H1 (cell line): ENCODE data around the gene TLCD3A. TPM values are rescaled to one million over a fixed set of nuclear protein-coding genes. Genes with fewer than 3 reads are reported as not detected.
A peak's percentile ranks its signal among the peaks of the same experiment; 100 is the strongest.

Experiments
- CTCF ChIA-PET: fragments of 300-600 bp; sonication (Branson Sonifier 250); formaldehyde crosslinking; loops from one replicate; lab custom pipeline; 2021; ENCODE audit not compliant: partially characterized antibody; lab: Charles Lee
- POLR2A ChIA-PET: fragments of 300-600 bp; sonication (Branson Sonifier 250); formaldehyde crosslinking; loops from one replicate; lab custom pipeline; 2021; ENCODE audit warnings: inconsistent platforms; ENCODE audit not compliant: partially characterized antibody; lab: Charles Lee
- DNase-seq, 2 experiments: peaks; one replicate each; pipeline versions ENCODE4 v3.0.0 to v3.0.0-alpha.2; 2010 to 2022; ENCODE audit warnings: low spot score in 2 of 2, low read depth in 1 of 2, mixed read lengths in 1 of 2
- FAIRE-seq: peaks from 2 replicates; lab custom pipeline; 2011; peaks lifted over from hg19 to GRCh38; lab: Jason Lieb, UNC
- H2AFZ ChIP-seq: 2 replicates; pipeline ENCODE4 v1.8.1; 2012; ENCODE audit warnings: low read length, inconsistent platforms
- H2AK5ac ChIP-seq: 2 replicates; pipeline ENCODE4 v1.6.1; 2013; ENCODE audit warnings: low read depth, low read length
- H2BK120ac ChIP-seq: replicated peaks from 2 replicates; pipeline ENCODE3; 2013; ENCODE audit warnings: low read depth, low read length, inconsistent platforms
- H2BK12ac ChIP-seq: 2 replicates; pipeline ENCODE4 v1.6.1; 2013; ENCODE audit warnings: low read depth, low read length
- H2BK15ac ChIP-seq: 2 replicates; pipeline ENCODE4 v1.6.1; 2013; ENCODE audit warnings: low read length
- H2BK20ac ChIP-seq: 2 replicates; pipeline ENCODE4 v1.6.1; 2013; ENCODE audit warnings: low read length
- H2BK5ac ChIP-seq: 2 replicates; pipeline ENCODE4 v1.6.1; 2013; ENCODE audit warnings: low read depth, low read length
- H3K14ac ChIP-seq: 2 replicates; pipeline ENCODE4 v1.6.1; 2013; ENCODE audit warnings: inconsistent platforms; ENCODE audit not compliant: insufficient read length
- H3K18ac ChIP-seq: 2 replicates; pipeline ENCODE4 v1.6.1; 2013; ENCODE audit warnings: low read length; ENCODE audit errors: extremely low read depth
- H3K23ac ChIP-seq: 2 replicates; pipeline ENCODE4 v1.6.1; 2013; ENCODE audit warnings: inconsistent platforms; ENCODE audit not compliant: insufficient read length
- H3K23me2 ChIP-seq: 2 replicates; pipeline ENCODE4 v1.6.1; 2013; ENCODE audit warnings: low read depth, low read length
- H3K27ac ChIP-seq: 2 replicates; pipeline ENCODE4 v1.6.1; 2011; ENCODE audit warnings: low read depth, low read length, inconsistent platforms
- H3K27me3 ChIP-seq, 4 experiments: replicated peaks in 1 of 4; 1 replicate in 1 of 4; 2 replicates in 3 of 4; pipeline versions ENCODE4 v1.6.1 to v1.8.1; 2011 to 2013; ENCODE audit warnings: low read length in 3 of 4, mild to moderate bottlenecking in 3 of 4, inconsistent platforms in 2 of 4, mixed read lengths in 2 of 4, moderate library complexity in 1 of 4; ENCODE audit not compliant: control insufficient read depth in 3 of 4, insufficient read depth in 3 of 4; ENCODE audit errors: extremely low read depth in 1 of 4
- H3K36me3 ChIP-seq, 4 experiments: 2 replicates each; pipeline versions ENCODE4 v1.6.1 to v1.8.1; 2011 to 2013; ENCODE audit warnings: mild to moderate bottlenecking in 4 of 4, low read length in 3 of 4, moderate library complexity in 2 of 4, control low read depth in 1 of 4, inconsistent platforms in 1 of 4; ENCODE audit not compliant: insufficient read depth in 4 of 4, control insufficient read depth in 2 of 4
- H3K4ac ChIP-seq: replicated peaks from 2 replicates; pipeline ENCODE3; 2013; ENCODE audit warnings: low read length, low read depth, mixed read lengths, inconsistent platforms; ENCODE audit not compliant: insufficient read length
- H3K4me1 ChIP-seq, 4 experiments: replicated peaks in 1 of 4; 1 replicate in 1 of 4; 2 replicates in 3 of 4; pipeline versions ENCODE4 v1.6.1 to v1.8.1; 2011 to 2013; ENCODE audit warnings: low read length in 3 of 4, inconsistent platforms in 2 of 4, mixed read lengths in 1 of 4; ENCODE audit not compliant: insufficient read depth in 4 of 4, control insufficient read depth in 3 of 4
- H3K4me2 ChIP-seq, 2 experiments: 2 replicates each; pipeline versions ENCODE4 v1.6.1 to v1.8.1; 2011 to 2013; ENCODE audit warnings: low read depth in 2 of 2, low read length in 2 of 2, control low read depth in 1 of 2, inconsistent platforms in 1 of 2, mild to moderate bottlenecking in 1 of 2; ENCODE audit not compliant: insufficient read depth in 1 of 2
- H3K4me3 ChIP-seq, 4 experiments: fragments of 200-600, 300-600 bp in 1 of 4; sonication (generic), shearing (Covaris generic), sonication (Bioruptor Twin) in 1 of 4; 2 replicates each; pipeline versions ENCODE4 v1.5.1 to v1.8.1; 2011 to 2016; ENCODE audit warnings: low read length in 4 of 4, low read depth in 3 of 4, control low read depth in 2 of 4, inconsistent platforms in 2 of 4, mild to moderate bottlenecking in 2 of 4, mixed read lengths in 1 of 4, moderate library complexity in 1 of 4; ENCODE audit not compliant: insufficient read depth in 2 of 4; ENCODE audit errors: extremely low read depth in 1 of 4
- H3K56ac ChIP-seq: replicated peaks from 2 replicates; pipeline ENCODE3; 2013; ENCODE audit warnings: low read depth, mild to moderate bottlenecking, mixed read lengths, low read length, inconsistent platforms; ENCODE audit not compliant: insufficient read length
- H3K79me1 ChIP-seq: 2 replicates; pipeline ENCODE4 v1.6.1; 2013; ENCODE audit warnings: low read depth, low read length, control low read depth
- H3K79me2 ChIP-seq, 2 experiments: 2 replicates each; pipeline versions ENCODE4 v1.6.1 to v1.8.1; 2012 to 2013; ENCODE audit warnings: low read length in 2 of 2, mild to moderate bottlenecking in 2 of 2, inconsistent platforms in 1 of 2; ENCODE audit not compliant: insufficient read depth in 2 of 2, control insufficient read depth in 1 of 2
- H3K9ac ChIP-seq, 4 experiments: replicated peaks in 1 of 4; 1 replicate in 1 of 4; 2 replicates in 3 of 4; pipeline versions ENCODE4 v1.6.1 to v1.8.1; 2011 to 2013; ENCODE audit warnings: low read depth in 3 of 4, low read length in 3 of 4, control low read depth in 2 of 4, mild to moderate bottlenecking in 2 of 4, moderate library complexity in 2 of 4, inconsistent platforms in 1 of 4; ENCODE audit errors: extremely low read depth in 1 of 4
- H3K9me3 ChIP-seq, 2 experiments: 2 replicates each; pipeline versions ENCODE4 v1.6.1 to v1.8.1; 2012 to 2013; ENCODE audit warnings: mild to moderate bottlenecking in 2 of 2, moderate library complexity in 2 of 2, control low read depth in 1 of 2, inconsistent platforms in 1 of 2, low read depth in 1 of 2, low read length in 1 of 2, mixed read lengths in 1 of 2; ENCODE audit not compliant: insufficient read depth in 2 of 2
- H4K20me1 ChIP-seq, 2 experiments: replicated peaks in 1 of 2; 2 replicates each; pipeline versions ENCODE3 to v1.8.1; 2011 to 2013; ENCODE audit warnings: inconsistent platforms in 2 of 2, low read length in 2 of 2, mild to moderate bottlenecking in 1 of 2; ENCODE audit not compliant: insufficient read depth in 2 of 2, control insufficient read depth in 1 of 2
- H4K5ac ChIP-seq: 2 replicates; pipeline ENCODE4 v1.6.1; 2013; ENCODE audit warnings: low read length, low read depth, mixed read lengths, inconsistent platforms; ENCODE audit not compliant: insufficient read length
- H4K8ac ChIP-seq: 2 replicates; pipeline ENCODE4 v1.8.0; 2013; ENCODE audit warnings: mild to moderate bottlenecking, moderate library complexity, low read length, inconsistent platforms; ENCODE audit not compliant: insufficient read depth; ENCODE audit errors: extremely low read depth
- H4K91ac ChIP-seq: replicated peaks from 2 replicates; pipeline ENCODE3; 2013; ENCODE audit warnings: low read length, mixed read lengths, inconsistent platforms; ENCODE audit not compliant: insufficient read length
- PHF8 ChIP-seq: fragments of 200-600 bp; sonication (generic); conservative IDR thresholded peaks from 2 replicates; pipeline ENCODE4 v1.7.1; 2012; ENCODE audit warnings: low read depth, mild to moderate bottlenecking, inconsistent platforms, low read length, moderate library complexity
- POLR2A ChIP-seq, 2 experiments: IDR thresholded peaks; 1 replicate in 1 of 2; 2 replicates in 1 of 2; pipeline ENCODE4 v1.6.1; 2011; ENCODE audit warnings: low read depth in 2 of 2, low read length in 2 of 2, mild to moderate bottlenecking in 2 of 2; ENCODE audit errors: control extremely low read depth in 1 of 2
- RBBP5 ChIP-seq: IDR thresholded peaks from 2 replicates; pipeline ENCODE4 v1.7.1; 2012; ENCODE audit warnings: low read depth, mild to moderate bottlenecking, inconsistent platforms, low read length, moderate library complexity, borderline replicate concordance
- TBP ChIP-seq: IDR thresholded peaks from 2 replicates; pipeline ENCODE4 v1.6.1; 2011; ENCODE audit warnings: low read depth, low read length, improper control_type of control experiment
- TEAD4 ChIP-seq: IDR thresholded peaks from 2 replicates; pipeline ENCODE4 v1.6.1; 2012; ENCODE audit warnings: low read depth, low read length, inconsistent platforms, mixed read lengths
- WGBS, 2 experiments: shearing (Covaris generic) in 1 of 2; methylation state at CpG; one replicate each; pipeline versions ENCODE4 v1.1.6 to v1.1.7; 2013 to 2015; ENCODE audit warnings: low lambda C conversion rate in 2 of 2, mixed read lengths in 2 of 2, inconsistent platforms in 1 of 2, low coverage in 1 of 2, missing lambda C conversion rate in 1 of 2; ENCODE audit not compliant: insufficient replicate concordance in 2 of 2, insufficient coverage in 1 of 2, insufficient read length in 1 of 2; ENCODE audit errors: extremely low coverage in 1 of 2, missing lambda C conversion rate in 1 of 2; 5-methylcytosine and 5-hydroxymethylcytosine counted together
- long read RNA-seq, 2 experiments: library from RNA in 1 of 2; library from capped mRNA in 1 of 2; stranded (forward); transcript quantifications; one replicate each; pipeline ENCODE4 v2.0.0, GENCODE V29; 2021; ENCODE audit warnings: inconsistent platforms in 1 of 2
- polyA minus RNA-seq, 3 experiments: library from RNA; depleted of rRNA, polyadenylated mRNA; stranded (reverse); fragments of >200 nt; gene quantifications; 1 replicate in 2 of 3; 2 replicates in 1 of 3; pipeline ENCODE4 v1.2.3, GENCODE V29; 2011
- polyA plus RNA-seq, 7 experiments: library from polyadenylated mRNA; depleted of rRNA in 3 of 7; stranded (reverse) in 5 of 7; unstranded in 2 of 7; fragments of >200 nt in 5 of 7; fragments of 200-250 nt in 2 of 7; gene quantifications; 1 replicate in 5 of 7; 2 replicates in 1 of 7; 4 replicates in 1 of 7; pipeline versions ENCODE4 v1.2.1 to v1.2.3, GENCODE V29; 2011 to 2013; ENCODE audit warnings: missing spikeins in 2 of 7, mixed read lengths in 2 of 7
- total RNA-seq: library from RNA; stranded (reverse); fragmentation: NEBNext Ultra II Directional; extraction: Animal tissue kit (Norgen Biotek cat#: 25700); gene quantifications from 2 replicates; pipeline ENCODE4 v1.2.1, GENCODE V29; 2021
- TF ChIP-seq, protein P1 (sequence below): IDR thresholded peaks from 2 replicates; pipeline ENCODE4 v1.6.1; 2012; ENCODE audit warnings: low read length, inconsistent platforms

Gene TLCD3A
- 23.8 and 26.1 TPM in 2 replicates for total RNA-seq
- polyA plus RNA-seq (2011; rRNA removed): 42.4 and 48.8 TPM in 2 replicates
- polyA plus RNA-seq (2011; cell fraction: cytosol; rRNA removed): 34.0 TPM
- polyA plus RNA-seq (2011; cell fraction: nucleus; rRNA removed): 33.8 TPM
- 19.9 to 30.4 TPM (median 26.5 TPM) in 4 replicates for polyA plus RNA-seq (2012, experiment 1 of 2)
- polyA plus RNA-seq (2012, experiment 2 of 2): 20.9 TPM
- polyA plus RNA-seq (2013, experiment 1 of 2): 27.1 TPM
- polyA plus RNA-seq (2013, experiment 2 of 2): 28.5 TPM
- 53.3 and 64.9 TPM in 2 replicates for polyA minus RNA-seq (2011; rRNA and poly(A)+ RNA removed)
- 14.7 TPM for polyA minus RNA-seq (2011; cell fraction: cytosol; rRNA and poly(A)+ RNA removed)
- polyA minus RNA-seq (2011; cell fraction: nucleus; rRNA and poly(A)+ RNA removed): 31.5 TPM
- long read RNA-seq, experiment 1, partial matches to known transcripts: 4 of 30 reads
- long read RNA-seq, experiment 1, other reads (novel, unspliced or antisense): 26 of 30 reads
- long read RNA-seq, experiment 2, partial matches to known transcripts: 0 of 19 reads
- long read RNA-seq, experiment 2, other reads (novel, unspliced or antisense): 19 of 19 reads

GRCh38 chr17:732067-732901, at the start of gene TLCD3A:
TSS of gene TLCD3A (plus strand) at chr17:732596. CDS start at chr17:732648, 52 bp downstream.
- ChIA-PET CTCF (interaction anchor here (1.1 kb wide), 1 partner anchor 20 kb away, joined by 3 read pairs; the partner anchor contains the start of gene GEMIN4), POLR2A (interaction anchor here (1.8 to 9.7 kb wide), 2 partner anchors 10 to 19 kb away, joined by 17 to 44 read pairs; partner anchors contain the start of gene GEMIN4)
- no peaks in the 10 kb centered on the region for H4K20me1 ChIP-seq
- H2BK15ac ChIP-seq: peak within 1 kb of the TSS; percentile 47; the same call in 1 of the 2 replicates
- peaks cover 3 to 18% (median 4%) of the 10 kb centered on the region in 4 experiments; a peak in 3 of 8 replicates for H3K36me3 ChIP-seq
- no peaks in the 10 kb centered on the region for H3K27me3 ChIP-seq
- peaks cover 0 to 19% of the 10 kb centered on the region in 2 experiments; a peak in 2 of 4 replicates for H3K79me2 ChIP-seq
- H2BK12ac ChIP-seq: no peak within 1 kb of the TSS
- DNase-seq (peak in 1 of 2 experiments; percentile 74), FAIRE-seq (no peak)
- H3K18ac ChIP-seq: peak within 1 kb of the TSS; percentile 83
- H3K4me1 ChIP-seq: peaks cover 0 to 6% (median 5%) of the 10 kb centered on the region in 4 experiments; a peak in 5 of 7 replicates
- H3K4me2 ChIP-seq: peak within 1 kb of the TSS; percentile 92 to 97
- H3K4ac ChIP-seq: peak within 1 kb of the TSS; percentile 2
- H3K4me3 ChIP-seq: peak within 1 kb of the TSS; percentile 75 to 99 (median 83)
- H2AFZ ChIP-seq: peak within 1 kb of the TSS; percentile 70
- H4K8ac ChIP-seq: peak within 1 kb of the TSS; percentile 93
- WGBS, 2 experiments: 1% methylated on average over 32 of the region's 126 CpGs; no CpG with 5 or more reads in 1 of the 2 experiments
- no peak within 1 kb of the TSS; the same call in 1 of the 2 replicates for H2BK5ac ChIP-seq
- H2BK20ac ChIP-seq: no peak within 1 kb of the TSS
- peak within 1 kb of the TSS; percentile 23 for H4K5ac ChIP-seq
- no peak within 1 kb of the TSS for H2AK5ac ChIP-seq
- no peaks in the 10 kb centered on the region for H3K9me3 ChIP-seq
- no peak within 1 kb of the TSS for H3K23ac ChIP-seq
- peak within 1 kb of the TSS; percentile 28 for H3K56ac ChIP-seq
- H3K27ac ChIP-seq: peak within 1 kb of the TSS; percentile 65; the same call in 1 of the 2 replicates
- peaks cover 3% of the 10 kb centered on the region; the same call in 1 of the 2 replicates for H3K79me1 ChIP-seq
- no peak within 1 kb of the TSS for H3K14ac ChIP-seq
- H3K23me2 ChIP-seq: peaks cover 9% of the 10 kb centered on the region
- H3K9ac ChIP-seq: peak within 1 kb of the TSS; percentile 70 to 88 (median 82)
- peak within 1 kb of the TSS; percentile 5 for H4K91ac ChIP-seq
- H2BK120ac ChIP-seq: no peak within 1 kb of the TSS
- TF ChIP-seq PHF8: peak; percentile 58
- no peak for TF ChIP-seq TEAD4
- TF ChIP-seq RBBP5: peak; percentile 59
- no peak for TF ChIP-seq TBP
- peak; percentile 29 to 62; a peak in 2 of 3 replicates for TF ChIP-seq POLR2A (IDR thresholded peaks at IDR 0.05; ENCODE audit: control extremely low read depth in 1 of 2, low read depth in 2 of 2, low read length in 2 of 2)
- TF ChIP-seq, protein P1, sequence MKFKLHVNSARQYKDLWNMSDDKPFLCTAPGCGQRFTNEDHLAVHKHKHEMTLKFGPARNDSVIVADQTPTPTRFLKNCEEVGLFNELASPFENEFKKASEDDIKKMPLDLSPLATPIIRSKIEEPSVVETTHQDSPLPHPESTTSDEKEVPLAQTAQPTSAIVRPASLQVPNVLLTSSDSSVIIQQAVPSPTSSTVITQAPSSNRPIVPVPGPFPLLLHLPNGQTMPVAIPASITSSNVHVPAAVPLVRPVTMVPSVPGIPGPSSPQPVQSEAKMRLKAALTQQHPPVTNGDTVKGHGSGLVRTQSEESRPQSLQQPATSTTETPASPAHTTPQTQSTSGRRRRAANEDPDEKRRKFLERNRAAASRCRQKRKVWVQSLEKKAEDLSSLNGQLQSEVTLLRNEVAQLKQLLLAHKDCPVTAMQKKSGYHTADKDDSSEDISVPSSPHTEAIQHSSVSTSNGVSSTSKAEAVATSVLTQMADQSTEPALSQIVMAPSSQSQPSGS: no peak
